Activated CD4-positive, alpha-beta T cell treated with anti-CD3 and anti-CD28 coated beads, Interleukin-2, Interleukin-6, amounts not matched to agents 100 ng/mL and 50 ng/mL, durations not matched to agents 16 hours and 8 hours (primary cell): Measurements from ENCODE around the gene WFIKKN1.

Experiments used
- DNase-seq: peaks from one replicate; pipeline ENCODE4 v3.0.0-alpha.2; 2020

Gene WFIKKN1

DNA sequence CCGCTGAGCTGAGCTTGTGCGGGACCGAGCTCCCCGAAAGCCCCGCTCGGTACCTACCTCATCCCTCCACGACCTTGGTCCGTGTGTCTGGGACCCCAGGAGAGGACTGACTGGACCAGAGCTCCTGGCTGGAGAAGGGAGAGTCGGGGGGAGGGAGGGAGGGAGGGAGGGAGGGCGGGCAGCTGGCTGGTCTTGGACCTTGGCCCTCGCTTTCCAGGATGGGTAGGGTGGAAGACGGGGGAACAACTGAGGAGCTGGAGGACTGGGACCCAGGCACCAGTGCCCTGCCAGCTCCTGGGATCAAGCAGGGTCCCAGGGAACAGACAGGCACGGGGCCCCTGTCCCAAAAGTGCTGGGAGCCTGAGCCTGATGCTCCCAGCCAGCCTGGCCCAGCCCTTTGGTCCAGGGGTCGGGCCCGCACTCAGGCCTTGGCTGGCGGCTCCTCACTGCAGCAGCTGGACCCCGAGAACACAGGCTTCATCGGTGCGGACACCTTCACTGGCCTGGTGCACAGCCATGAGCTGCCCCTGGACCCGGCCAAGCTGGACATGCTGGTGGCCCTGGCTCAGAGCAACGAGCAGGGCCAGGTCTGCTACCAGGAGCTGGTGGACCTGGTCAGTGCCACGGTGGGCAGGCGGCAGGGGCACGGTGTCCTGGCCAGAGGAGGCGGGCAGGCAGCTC lies 45.2 kb downstream of the WFIKKN1 start:
- no peak for DNase-seq

- no peak for DNase-seq
Measured at GRCh38 chr16:676565-676902, 45.7 kb downstream of the WFIKKN1 start.

GRCh38 chr16:676913-677312 lies 46.1 kb downstream of the WFIKKN1 start:
- no peak for DNase-seq

GRCh38 chr16:677316-678190 lies 46.8 kb downstream of the WFIKKN1 start:
- no peak for DNase-seq

GRCh38 chr16:678209-678857 lies 47.5 kb downstream of the WFIKKN1 start:
- no peak for DNase-seq

DNA sequence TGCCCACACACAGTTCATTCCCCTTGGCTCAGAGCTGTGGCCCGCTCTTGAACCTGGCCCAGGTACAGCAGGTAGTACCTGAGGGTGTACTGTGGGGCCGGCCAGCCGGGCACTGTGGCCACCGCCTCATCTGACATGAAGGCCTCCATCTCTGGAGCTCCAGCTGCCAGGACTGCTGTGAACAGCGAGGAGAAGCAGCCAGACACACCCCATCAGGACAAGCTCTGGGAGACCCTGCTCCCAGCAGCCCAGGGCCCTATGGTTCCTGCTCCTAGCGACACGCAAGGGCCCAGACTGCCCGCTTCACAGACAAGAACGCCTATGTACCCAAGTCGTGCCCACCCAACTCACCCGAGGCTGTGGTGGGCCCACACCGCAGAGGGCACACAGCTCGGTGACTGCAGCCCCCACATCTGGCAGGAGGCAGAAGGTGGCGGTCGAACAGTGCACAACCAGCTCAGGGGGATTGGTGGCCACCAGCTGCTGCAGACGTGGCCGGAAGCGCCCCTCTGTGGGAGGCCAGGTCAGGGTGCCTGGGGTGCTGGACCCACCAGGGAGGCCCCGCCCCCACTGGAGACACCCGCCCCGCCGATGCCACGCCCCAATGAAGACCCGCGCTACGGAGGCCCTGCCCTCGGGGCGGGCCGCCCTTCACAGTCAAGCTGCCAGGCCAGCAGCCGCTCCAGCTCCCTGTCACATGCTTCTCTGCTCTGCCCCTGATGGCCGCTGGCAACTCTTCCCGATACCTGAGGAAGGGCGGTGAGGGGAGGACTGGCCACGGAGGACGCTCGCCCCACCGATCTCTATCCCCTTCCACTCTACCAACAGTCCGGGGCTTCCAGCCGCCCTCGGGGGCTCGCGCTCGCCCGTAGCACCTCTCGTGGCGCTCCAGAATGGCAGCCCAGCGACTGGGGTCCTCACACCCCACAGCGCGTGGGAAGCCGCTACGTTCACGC lies 48.4 kb downstream of the WFIKKN1 start:
- DNase-seq: peak; percentile 75

DNA sequence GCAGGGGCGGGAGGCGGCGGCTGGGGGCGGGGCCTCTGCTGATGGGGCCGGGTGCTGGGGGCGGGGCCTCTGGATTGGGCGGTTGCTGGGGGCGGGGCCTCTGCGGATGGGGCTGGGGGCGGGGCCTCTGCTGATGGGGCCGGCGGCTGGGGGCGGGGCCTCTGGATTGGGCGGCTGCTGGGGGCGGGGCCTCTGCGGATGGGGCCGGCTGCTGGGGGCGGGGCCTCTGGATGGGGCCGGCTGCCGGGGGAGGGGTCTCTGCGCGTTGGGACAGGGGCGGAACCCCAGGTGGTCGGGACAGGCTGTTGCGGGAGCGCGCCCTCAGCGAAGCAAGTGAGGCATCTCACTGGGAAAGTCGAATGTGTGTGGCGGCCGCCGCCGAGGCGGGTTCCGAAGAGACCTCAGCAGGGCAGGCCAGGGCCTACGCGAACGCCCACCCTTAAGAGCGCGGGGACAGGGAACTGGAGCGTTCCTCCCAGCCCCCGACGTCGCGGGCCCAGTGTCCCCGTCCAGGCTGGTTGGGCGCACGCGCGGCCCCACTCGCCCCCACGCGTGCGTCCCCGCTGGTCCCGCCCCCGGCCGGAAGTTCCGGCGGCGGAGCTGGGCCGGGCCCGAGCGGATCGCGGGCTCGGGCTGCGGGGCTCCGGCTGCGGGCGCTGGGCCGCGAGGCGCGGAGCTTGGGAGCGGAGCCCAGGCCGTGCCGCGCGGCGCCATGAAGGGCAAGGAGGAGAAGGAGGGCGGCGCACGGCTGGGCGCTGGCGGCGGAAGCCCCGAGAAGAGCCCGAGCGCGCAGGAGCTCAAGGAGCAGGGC lies 49.2 kb downstream of the WFIKKN1 start, which contains the start of gene STUB1:
TSS of gene STUB1 (plus strand) at position 597 of the 811 bp plus-strand sequence. CDS start at position 713, 116 bp downstream.
- DNase-seq: peak; percentile 94

DNA sequence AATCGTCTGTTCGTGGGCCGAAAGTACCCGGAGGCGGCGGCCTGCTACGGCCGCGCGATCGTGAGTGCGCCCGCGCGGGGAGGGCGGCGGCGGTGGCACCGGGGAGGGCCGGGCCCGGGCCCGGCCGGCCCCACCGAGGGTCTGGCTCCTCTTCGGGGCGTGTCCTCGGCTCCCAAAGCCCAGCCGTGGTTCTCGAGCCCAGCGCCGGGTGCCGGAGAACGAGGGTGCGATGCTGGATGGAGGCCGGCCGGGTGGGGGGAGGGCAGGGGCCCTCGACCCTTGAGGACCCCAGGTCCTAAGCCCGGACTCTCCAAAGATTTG lies 49.8 kb downstream of the WFIKKN1 start:
- no peak for DNase-seq

- DNase-seq: peak; percentile 34
Measured at GRCh38 chr16:680967-681745, 50.4 kb downstream of the WFIKKN1 start.

DNA sequence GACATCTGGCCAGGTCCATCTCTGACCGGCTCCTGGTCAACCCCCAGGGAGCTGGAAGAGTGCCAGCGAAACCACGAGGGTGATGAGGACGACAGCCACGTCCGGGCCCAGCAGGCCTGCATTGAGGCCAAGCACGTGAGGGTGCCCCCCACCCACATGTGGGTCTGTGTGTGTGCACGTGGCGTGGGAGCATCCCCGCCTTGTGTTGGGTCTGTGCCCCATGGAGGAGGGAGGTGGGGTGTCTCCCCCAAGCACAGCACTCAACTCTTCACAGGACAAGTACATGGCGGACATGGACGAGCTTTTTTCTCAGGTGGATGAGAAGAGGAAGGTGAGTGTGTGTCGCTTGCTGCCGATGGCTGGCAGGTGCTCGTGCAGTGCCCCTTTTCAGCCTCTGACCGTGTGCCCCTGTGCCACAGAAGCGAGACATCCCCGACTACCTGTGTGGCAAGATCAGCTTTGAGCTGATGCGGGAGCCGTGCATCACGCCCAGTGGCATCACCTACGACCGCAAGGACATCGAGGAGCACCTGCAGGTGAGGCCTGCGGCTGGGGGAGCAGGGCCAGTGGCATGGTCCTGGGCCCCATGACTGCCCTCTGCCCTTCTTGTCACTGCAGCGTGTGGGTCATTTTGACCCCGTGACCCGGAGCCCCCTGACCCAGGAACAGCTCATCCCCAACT lies 51.1 kb downstream of the WFIKKN1 start:
- DNase-seq: no peak

DNA sequence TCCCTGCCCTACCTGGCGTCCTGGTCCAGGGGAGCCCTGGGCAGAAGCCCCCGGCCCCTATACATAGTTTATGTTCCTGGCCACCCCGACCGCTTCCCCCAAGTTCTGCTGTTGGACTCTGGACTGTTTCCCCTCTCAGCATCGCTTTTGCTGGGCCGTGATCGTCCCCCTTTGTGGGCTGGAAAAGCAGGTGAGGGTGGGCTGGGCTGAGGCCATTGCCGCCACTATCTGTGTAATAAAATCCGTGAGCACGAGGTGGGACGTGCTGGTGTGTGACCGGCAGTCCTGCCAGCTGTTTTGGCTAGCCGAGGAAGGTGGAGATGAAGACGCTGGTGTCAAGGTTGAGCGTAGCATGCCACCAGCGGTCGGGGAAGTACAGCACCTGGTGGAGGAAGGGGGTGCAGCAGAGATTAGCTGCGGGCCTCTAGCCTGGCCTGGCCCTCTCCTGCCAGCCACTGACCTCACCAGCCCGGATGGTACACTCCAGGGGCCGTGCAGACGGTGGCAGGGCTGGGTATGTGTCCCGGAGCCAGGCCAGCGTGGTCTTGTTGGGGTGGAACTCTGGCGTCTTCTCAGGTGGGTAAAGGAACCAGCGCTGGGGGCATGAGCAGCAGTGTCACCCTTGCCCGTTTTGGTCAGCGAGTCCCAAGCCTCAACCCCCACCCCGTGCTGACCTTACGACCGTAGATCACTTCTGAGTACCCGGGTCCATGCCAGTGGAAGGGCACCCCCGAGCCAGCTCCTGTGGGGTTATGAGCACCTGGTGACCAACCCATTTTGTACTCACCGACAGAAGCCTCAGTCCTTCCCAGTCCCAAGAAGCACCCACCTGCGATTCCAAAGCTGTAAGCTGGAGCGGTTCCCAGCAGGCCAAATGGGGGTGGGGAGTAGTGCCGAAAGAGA lies 52.0 kb downstream of the WFIKKN1 start:
- DNase-seq: no peak

GRCh38 chr16:683396-684070 lies 52.7 kb downstream of the WFIKKN1 start:
- DNase-seq: peak; percentile 24
